Right kidney (tissue), 1 donor: Measurements from ENCODE around the gene SZRD1.

Experiments used
- DNase-seq: peaks from one replicate; pipeline ENCODE4 v3.0.0-alpha.2; 2016

The SZRD1 gene

DNA sequence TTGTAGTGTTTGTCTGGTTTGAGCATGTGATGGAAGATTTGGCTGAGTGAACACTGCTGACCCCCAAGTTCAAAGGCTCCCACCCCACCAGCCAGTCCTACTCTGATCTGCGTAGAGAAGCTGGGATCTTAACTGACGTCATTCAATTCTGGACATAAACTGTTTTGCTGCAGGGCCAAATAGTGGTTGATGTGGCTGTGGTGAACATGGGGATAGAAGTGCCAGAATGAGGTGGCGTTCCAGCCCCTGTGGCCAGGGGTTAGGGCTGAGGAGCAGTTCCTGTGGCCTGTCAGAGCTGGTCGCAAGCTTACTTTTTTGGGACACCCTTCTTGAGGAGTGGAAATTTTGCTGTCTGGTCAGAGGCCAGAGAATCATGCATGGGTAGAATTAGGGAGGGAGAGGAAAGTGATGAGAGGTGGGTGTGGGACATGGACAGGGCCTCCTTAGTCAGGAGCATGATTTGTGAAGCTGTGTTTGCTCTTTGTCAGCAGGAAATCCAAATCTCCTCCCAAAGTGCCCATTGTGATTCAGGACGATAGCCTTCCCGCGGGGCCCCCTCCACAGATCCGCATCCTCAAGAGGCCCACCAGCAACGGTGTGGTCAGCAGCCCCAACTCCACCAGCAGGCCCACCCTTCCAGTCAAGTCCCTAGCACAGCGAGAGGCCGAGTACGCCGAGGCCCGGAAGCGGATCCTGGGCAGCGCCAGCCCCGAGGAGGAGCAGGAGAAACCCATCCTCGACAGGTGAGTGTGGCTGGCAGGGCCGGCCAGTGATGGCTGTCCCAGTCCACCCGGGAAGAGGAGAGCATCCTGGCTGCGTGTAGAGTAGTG, 25.9 kb downstream of the SZRD1 start:
- no peak for DNase-seq

DNA sequence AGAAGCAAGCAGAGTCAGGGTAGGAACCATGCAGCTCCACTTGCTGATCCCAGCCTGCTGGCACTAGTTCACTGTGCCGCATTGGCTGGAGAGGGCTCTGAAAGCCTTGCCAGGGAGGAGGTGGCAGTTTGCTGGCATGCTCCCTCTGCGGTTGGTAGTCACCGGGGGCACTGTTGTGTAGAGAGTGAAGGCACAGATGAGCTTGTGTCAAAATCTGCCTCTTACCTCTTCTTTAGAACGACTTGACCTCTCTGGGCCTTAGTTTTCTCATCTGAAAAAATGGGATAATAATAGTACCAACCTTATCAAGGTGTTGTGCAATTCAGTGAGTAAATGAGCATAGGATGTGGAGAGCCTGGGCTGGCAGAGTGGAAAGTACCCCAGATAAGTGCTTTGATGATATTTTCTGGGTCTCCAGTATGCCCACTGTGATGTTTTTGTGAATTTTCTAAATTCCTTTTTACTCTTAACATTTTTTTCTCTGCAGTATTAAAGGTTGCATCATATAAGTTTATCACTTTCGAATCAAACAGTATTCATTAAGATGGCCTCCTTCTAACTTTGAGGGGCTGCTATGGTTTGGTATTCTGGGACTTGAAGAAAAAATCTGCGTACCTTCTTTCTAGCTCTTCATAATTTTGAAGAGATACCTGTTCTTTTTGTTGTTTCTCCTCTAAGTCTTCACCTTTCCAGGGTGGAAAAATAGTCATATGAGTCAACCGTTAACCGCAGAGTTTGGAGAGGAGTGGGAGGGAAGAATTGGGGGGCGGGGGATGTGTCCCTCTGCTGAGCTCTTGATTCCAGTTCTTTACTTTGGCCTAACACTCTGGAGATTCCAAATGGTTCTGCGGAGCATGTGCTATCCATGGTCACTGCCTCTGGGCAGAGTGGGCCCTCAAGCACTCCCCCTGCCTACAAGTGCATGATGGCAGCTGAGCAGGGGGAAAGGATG, 26.8 kb downstream of the SZRD1 start:
- no peak for DNase-seq

GRCh38 chr1:16394977-16395376, 27.9 kb downstream of the SZRD1 start:
- no peak for DNase-seq

DNA sequence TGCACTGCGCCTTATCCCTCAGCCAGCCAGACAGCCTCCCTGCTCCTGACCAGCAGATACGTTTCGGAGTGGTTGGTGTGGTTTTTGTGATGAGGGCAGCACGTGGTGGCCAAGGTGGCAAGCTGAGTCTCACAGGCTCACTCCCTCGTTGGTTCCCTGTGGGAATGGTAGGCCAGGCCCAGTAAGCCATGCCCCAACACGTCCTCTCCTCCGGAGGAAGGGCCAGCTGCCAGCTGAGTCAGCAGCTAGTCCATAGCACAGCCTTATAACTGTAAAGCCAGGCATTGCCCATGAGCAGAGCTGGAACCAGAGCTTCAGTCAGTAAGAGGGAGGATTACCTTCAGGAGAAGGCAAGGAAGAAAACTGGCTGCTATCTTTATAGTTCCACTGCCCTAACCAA, 29.5 kb downstream of the SZRD1 start:
- DNase-seq: no peak

DNA sequence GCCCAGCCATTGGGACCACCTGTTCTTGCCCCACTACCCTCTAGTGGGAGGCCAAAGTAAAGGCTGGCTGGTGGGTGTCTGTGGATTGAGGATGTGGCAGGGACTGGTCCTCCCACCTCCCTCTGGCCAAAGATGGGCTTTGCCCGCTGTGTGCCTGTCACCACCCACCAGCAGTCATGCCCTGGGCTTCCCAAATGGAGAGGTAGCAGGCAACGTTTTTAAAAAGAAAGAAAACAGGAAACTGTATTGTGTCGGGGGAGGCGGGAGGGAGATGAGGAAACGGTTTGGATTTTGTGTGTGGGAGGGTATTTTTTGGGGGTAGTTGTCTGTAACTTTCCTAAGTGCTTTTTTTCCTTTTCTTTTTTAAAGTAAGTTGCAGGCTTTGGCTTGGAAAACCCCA, 30.1 kb downstream of the SZRD1 start:
- no peak for DNase-seq

DNA sequence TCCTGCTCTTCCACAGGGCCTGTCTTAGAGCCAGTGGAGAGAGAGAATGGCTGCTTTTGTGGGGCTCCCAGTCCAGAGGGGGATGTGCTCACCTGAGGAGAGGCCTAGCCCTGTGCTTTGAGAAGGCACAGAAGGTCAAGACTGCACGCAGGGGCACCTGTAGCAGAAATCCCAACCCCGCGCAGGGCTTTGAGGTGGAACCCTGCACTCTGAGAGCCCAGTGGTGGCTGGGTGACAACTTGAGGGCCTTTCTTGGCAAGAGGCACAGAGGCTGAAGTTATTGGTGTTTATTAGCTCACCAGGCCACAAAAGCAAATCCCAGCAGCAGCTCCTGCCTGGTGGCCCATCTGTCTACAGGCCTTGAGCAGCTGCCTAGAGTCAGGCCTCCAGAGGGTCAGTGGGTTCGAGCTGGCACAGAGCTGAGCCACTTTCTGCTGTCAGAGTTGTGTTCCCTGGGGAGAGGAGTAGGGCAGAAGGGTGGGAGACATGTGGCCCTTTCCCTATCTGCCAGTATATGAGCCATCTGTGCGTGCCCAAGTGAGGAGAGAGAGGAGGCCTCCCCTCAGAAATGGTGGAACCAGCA, 31.4 kb downstream of the SZRD1 start:
- DNase-seq: no peak

GRCh38 chr1:16402742-16403141, 35.7 kb downstream of the SZRD1 start:
- no peak for DNase-seq

DNA sequence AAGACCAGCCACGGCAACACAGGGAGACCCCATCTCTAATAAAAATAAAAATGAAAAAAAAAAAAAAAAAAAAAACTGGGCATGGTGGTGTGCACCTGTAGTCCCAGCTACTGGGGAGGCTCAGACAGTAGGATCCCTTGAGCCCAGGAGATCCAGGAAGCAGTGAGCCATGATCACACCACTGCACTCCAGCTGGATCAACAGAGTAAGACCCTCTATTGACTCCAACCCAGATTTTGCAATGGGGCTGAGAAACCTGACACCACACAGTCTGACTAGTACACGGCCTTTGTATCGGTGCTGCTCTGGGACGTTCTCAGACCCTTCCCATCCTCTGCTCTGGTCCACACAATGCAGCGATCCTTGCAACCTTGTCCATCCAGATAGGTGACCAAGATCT, 38.4 kb downstream of the SZRD1 start:
- DNase-seq: no peak

DNA sequence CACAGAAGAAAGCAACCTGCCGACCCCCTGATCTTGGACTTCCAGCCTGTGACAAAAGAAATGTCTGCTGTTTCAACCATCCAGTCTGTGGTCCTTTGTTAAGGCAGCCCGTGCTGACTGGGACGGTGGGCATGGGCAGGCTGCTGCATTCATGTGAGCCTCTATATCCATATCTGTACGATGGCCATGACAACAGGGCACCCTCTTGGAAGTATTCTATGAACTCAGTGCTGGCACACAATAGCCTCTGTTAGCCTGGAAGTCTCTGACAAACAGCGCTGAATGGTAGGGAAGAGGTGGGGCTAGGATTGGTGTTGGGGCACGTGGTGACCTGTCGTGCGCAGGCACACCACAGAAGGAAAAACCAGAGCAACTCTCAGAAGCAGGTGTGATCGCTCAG, 39.8 kb downstream of the SZRD1 start:
- no peak for DNase-seq

DNA sequence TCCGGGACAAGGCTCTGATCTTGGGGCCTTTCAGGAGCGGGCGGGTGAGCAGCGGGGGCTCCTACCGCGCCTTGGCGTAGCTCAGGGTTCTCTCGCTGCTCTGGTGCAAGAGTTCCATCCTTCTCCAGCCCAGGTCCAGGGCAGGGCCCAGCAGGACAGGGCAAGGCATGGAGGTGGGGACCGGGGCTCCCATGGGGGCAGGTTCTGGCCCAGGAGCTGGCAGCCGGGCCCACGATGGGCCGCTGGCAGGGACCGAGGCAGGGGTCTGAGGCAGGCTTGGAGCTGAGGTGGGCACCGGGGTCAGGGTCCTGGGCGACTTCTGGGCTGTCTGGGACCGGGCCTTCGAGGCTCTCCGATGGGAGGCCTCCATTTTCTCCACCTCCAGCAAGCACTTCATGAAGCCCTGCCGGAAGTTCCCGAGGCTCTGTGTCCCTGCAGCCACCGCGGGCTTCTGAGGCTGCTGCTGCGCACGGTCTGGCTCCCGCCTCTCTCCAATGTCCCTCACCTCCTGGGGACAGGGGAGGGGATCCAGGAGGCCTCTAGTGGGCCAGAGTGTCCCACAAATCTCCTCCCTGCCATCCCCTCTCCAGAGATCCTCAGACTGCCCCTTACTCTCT, 42.6 kb downstream of the SZRD1 start:
- no peak for DNase-seq

- no peak for DNase-seq
These were observed 43.8 kb downstream of the SZRD1 start for GRCh38 chr1:16410803-16411202.

GRCh38 chr1:16413191-16413590, 46.1 kb downstream of the SZRD1 start:
- DNase-seq: no peak

DNA sequence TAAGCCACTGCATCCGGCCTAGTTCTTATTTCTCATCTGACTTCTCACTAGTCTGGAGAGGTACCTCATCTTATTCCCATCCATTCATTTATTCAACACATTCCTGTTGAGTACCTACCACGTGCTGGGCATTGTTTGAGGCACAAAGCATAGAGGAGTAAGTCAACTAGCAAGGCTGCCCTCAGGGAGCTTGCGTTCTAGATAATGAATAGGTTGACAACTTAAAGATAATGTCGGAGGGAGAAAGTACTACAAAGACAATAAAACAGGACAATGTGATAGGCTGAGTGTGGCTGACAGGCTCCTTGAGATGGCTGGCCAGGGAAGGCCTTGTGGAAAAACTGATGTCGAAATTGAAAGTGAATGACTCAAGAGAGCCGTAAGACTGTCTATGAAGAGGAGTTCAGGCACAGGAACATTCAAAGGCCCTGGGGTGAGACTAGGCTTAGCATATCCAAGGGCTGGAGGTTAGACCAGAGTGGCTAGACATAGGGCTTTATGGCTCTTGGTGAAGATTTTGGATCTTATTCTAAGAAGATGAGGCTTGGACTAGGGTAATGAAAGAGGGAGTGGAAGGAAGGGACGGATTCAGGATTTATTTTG, 51.9 kb downstream of the SZRD1 start:
- DNase-seq: no peak

- no peak for DNase-seq
These were observed 53.5 kb downstream of the SZRD1 start for GRCh38 chr1:16420424-16421118.

DNA sequence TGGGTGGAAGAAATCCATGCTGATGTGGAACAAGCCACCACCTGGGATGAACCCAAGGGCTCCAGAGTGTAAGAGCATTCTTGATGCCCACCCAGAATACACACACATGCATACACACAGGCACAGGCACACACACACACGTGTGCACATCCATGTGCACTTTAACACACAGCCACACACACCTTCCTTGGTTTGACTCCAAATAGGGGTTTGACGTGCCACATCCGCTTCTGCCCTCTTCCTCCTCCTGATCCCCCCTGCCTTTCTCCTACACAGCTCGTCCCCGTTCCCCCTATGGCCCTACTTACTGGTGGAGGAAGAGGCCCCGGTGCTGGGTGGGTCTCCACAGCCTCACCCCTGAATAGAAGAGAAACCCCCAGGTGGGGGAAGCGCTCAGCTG, 54.2 kb downstream of the SZRD1 start:
- DNase-seq: no peak

- DNase-seq: no peak
These were observed 55.0 kb downstream of the SZRD1 start for GRCh38 chr1:16422041-16422440.

DNA sequence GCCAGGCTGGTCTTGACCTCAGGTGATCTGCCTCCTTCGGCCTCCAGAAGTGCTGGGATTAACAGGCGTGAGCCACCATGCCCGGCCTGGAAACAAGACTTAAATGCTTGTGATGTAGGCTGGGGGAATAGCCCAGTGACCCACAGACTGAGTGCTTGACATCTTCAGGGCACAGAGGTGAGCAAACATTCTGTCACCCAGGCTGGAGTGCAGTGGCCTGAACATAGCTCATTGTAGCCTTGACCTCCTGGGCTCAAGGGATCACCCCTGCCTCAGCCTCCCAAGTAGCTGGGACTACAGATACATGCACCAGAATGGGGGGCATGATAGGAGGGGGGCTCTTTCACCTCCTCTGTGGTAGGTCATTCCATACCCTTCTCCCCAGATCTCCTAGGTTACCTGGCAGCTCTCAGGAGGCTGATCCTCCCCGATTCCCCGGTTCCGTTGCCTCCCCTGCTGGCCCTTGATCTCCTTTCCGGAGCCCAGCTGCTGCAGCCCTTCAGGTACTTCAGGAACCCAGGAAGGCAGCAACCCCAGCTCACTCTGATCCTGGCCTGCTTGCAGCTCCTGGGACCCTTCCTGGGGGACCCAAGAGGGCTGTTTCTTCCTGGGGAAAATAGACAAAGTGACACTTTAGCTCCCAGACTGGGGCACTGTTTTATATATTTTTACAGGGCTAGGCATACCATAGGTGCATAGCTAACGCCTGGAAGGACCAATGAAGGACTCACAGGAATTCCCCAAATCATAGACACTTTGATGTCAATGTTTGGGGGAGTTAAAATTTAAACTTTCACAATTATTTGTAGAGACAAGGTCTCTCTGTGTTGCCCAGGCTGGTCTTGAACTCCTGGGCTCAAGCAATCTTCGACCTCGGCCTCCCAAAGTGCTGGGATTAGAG, 58.3 kb downstream of the SZRD1 start:
- DNase-seq: no peak

DNA sequence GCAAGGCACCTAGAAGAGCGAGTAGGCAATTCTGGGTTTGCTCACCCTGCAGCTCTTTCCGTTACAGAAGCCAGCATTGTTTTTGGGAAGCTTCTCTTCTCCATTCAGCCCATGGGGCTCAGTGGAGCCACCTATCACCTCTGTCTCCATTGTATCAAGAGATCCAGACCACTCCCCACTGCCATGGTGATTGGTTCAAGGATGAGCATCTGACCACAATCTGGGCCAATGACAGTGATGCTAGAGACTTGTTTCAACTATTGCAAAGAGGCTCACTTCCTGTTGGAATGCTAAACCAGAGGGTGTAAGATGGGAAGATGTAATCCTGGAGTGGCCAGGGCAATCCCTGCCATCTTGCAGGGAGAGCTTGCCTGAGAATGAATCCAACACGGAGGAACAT, 63.6 kb downstream of the SZRD1 start:
- no peak for DNase-seq

DNA sequence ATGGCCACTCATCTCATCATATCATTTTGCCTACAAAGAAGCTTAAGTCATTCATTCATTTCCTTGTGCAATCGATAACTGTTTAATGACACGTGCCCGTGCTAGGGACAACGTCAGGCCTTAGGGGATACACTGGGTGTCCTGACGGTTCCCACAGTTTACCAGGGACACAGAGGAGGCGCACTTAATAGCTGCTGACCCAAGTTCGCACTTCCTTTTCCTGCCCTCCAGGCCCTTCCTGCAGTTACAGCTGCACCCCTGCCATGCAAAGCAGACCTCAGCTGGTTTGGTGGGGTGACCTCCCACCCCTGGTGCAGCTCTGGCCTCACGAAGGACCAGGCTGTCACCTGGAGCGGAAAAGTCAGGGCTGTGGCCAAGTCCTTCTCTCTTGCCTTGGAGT, 66.0 kb downstream of the SZRD1 start:
- no peak for DNase-seq

- no peak for DNase-seq
These were observed 67.0 kb downstream of the SZRD1 start for GRCh38 chr1:16434007-16434406.

- no peak for DNase-seq
These were observed 67.5 kb downstream of the SZRD1 start for GRCh38 chr1:16434501-16434900.
